Measurements from ENCODE around the gene FANCC.

Gene FANCC

DNA sequence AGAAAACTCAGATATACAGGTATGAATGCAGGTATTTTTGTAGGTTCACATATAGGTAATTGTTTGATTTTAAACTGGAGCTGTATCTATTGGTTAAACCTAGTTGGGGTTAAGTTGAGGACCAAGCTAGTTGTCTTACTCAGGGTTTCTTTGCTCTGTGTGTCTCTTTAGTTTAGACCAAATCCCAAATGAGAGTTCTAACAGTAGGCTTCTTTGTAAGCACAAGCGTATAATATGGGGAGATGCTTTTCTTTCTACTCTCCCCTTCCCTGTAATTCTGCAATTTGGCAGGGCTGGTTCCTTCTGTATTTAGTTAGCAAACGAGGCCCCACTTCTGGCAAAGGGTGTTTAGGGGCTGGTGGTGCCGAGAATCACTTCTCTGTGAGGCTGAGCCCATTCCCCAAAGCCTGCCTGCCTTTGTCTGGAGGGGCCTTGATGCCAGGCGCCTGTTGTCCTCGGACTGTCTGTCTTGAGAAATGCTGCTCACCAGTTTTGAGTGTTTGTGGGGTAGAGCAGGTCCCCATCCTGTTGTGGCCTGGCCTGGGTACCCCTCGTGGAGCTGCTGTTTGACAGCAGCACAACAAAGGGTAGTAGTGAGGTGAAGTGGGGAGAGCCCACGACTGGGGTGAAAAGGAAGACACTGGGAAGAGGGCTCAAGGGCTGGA lies 259.3 kb downstream of the FANCC start:
- DNase-seq: no peak

DNA sequence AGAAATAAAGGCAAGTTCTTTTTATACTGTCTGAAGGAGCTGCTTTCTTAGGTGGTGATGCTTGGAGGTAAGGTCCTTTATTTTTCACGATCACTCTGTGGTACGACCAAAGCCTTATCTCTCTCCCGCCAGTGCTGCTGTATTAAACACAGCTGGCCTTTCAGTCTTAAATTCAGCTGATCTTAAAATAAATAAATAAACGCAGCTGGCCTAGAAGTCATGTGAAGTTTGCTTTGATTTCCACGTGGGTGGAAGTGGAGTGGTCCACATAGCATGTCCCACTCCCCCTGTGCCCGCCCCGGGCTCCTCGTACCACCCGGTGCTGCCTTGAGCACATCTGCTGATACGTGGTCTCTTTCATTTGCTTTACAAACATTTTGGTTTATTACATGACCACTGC lies 260.4 kb downstream of the FANCC start:
- no peak for DNase-seq

DNA sequence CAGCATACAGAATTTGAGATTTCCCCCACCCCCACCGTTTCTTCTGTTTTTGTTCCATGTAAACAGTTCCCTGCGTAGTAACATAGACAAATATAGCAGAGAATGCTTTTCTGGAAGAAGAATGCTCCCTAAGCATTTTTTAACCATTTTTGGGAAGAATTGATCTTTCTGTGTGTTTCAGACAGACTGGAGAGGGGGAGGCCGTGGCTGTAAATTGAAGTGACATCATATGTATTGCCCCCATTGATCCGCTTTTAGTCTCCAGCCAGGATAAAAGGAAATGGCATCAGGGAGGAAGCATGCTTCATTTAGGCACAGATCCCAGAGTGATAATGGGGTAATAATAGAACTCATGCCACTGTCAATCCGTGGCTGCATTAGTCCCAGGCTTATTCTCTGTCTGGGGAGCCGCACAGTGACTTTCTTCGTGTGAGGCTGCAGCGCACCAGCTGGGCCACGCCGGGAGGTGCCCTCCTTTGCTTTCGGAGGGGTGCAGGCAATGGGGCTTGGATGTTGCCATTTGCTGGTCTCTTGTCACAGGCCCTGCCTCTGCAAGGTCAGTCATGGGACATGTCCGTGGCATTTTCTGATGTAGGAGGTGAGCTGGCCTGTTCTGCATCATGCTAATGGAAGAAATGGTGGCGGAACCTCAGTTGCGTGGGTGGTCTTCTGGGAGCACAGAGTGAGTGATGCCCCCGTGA lies 261.5 kb downstream of the FANCC start:
- DNase-seq: no peak

DNA sequence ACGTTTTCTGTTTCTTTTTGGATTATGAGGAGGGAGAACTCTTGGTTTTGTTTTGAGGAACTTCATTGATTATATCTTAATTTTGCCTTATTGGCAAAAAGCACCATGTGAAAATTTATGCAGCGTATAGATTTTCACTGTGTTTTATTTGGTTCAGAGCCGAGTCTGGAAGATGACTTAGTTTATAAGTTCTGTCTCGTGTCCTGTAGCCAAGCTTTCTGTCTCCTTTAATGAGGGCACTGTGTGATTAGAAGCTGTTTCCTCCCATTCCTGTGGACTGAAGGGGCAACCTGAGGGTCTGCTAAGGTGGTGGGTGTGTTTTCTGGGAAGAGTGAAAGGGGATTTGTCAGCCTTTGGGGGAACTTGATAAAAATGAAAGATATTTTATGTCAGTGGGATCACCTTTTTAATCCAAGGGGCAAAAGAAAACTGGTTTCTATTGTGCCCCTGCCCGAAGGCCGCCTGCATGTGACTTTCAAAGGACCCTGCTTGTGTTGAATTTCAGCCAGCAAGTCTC lies 262.1 kb downstream of the FANCC start:
- no peak for DNase-seq

DNA sequence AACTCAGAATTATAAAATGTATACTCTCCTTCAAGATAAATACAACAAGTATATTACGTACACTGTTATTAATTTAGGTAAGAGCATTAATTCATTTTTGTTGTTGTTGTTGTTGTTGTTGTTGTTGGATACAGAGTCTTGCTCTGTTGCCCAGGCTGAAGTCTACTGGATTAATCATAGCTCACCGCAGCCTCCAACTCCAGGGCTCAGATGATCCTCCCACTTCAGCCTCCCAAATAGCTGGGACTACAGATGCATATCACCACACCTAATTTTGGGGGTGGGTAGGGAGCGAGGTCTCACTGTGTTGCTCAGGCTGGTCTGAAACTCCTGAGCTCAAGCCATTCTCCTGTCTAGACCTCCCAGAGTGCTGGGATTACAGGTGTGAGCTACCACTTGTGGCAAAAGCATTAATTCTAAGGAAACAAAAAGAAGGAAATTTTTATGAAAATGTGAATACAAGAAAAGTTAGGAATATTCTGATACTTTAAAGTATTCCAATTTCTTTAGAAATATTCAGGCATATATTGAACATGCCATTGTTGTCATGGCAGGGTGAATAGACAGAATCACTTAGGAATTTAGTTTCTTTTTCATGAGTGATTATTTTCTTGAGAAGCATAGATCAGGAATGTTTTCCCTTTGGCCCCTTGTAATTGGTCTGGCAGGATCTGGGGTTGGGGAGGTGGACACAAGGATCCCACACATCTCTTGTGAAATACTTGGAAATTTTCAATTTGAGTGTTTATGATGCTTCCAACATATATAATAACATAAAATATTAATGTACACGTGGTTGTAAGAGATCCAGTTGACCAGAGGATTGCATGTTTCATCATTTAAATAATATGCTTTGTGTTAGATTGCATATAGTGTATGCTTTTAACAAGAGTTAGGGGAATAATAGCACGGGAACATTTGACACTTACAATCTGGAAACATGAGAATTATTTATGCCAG lies 263.6 kb downstream of the FANCC start:
- DNase-seq: no peak

DNA sequence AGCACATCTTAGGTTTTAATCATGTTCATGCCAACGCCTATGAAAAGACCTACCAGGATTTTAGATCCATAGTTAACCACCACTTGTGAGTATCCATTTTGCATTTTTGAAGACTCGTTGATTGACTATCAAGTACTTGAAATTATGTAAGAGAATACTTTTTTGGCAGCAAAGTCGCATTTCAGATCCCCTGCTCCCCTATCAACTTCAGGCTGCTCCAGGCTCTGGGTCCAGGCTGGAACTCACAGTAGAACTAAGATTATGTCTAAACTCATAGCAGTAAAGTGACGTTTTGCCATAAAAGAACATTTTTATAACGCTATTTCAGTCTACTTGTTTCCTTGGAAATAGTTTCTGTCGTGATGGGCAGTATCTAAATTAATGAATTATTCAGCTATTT lies 267.7 kb downstream of the FANCC start:
- no peak for DNase-seq

Measured in stimulated activated CD4-positive, alpha-beta T cell treated with anti-CD3 and anti-CD28 coated beads, Interleukin-12 subunit alpha, Interleukin-12 subunit beta, amount 100 ng/mL, for 4 hours (primary cell).